HG03558 (cell line): Measurements from ENCODE around the gene PHF23.

Experiments
- ATAC-seq: cut with Tn5 transposase; IDR thresholded peaks from one replicate; pipeline ENCODE4 v1.9.1; 2021; ENCODE audit warnings: moderate number of reproducible peaks; ENCODE audit not compliant: unreplicated experiment; ENCODE audit errors: extremely low read depth

PHF23 gene

GRCh38 chr17:7240375-7240774 is 1.1 kb upstream of the PHF23 start:
- ATAC-seq, result no peak

- ATAC-seq, result no peak
Measured at GRCh38 chr17:7238420-7239090, 702 bp downstream of the PHF23 start.

- ATAC-seq, result no peak
Measured at GRCh38 chr17:7237761-7238419, 1.4 kb downstream of the PHF23 start.

GRCh38 chr17:7237266-7237760 is 1.9 kb downstream of the PHF23 start:
- ATAC-seq, result no peak

- no peak for ATAC-seq
Measured at GRCh38 chr17:7236808-7237207, 2.4 kb downstream of the PHF23 start.

GRCh38 chr17:7235693-7236665 is 3.3 kb downstream of the PHF23 start:
- no peak for ATAC-seq

GRCh38 chr17:7234083-7234951 is 4.9 kb downstream of the PHF23 start, which contains the start of gene DVL2:
DVL2 (minus strand) TSS chr17:7234517; CDS start chr17:7234262, 255 bp downstream.
- peak; percentile 32 for ATAC-seq

- ATAC-seq, result no peak
Measured at GRCh38 chr17:7233701-7234082, 5.6 kb downstream of the PHF23 start.

- no peak for ATAC-seq
Measured at GRCh38 chr17:7232114-7232513, 7.1 kb downstream of the PHF23 start.

GRCh38 chr17:7229504-7229903 is 9.8 kb downstream of the PHF23 start:
- ATAC-seq, result no peak

- no peak for ATAC-seq
Measured at GRCh38 chr17:7228920-7229319, 10.3 kb downstream of the PHF23 start.

- ATAC-seq, result no peak
Measured at GRCh38 chr17:7226721-7227710, 12.2 kb downstream of the PHF23 start.

GRCh38 chr17:7225711-7226331 is 13.4 kb downstream of the PHF23 start:
- no peak for ATAC-seq

- ATAC-seq, result no peak
Measured at GRCh38 chr17:7224661-7225111, 14.6 kb downstream of the PHF23 start.

- ATAC-seq, result no peak
Measured at GRCh38 chr17:7224110-7224509, 15.1 kb downstream of the PHF23 start.

GRCh38 chr17:7223375-7223774 is 15.9 kb downstream of the PHF23 start:
- ATAC-seq, result no peak

- ATAC-seq, result no peak
Measured at GRCh38 chr17:7222972-7223292, 16.3 kb downstream of the PHF23 start.
